NCI-H345 treated with DMSO at 0.1 percent for 48 hours (cell line): ENCODE results near the gene CNOT9.
"Not testable (repeated sequence)": the region's sequence is repeated elsewhere in the genome, so short reads cannot be mapped to it uniquely, and the experiment has no call there.

ENCODE experiments used
- DNase-seq: peaks from one replicate; lab custom pipeline; 2025; ENCODE audit not compliant: unreplicated experiment; lab: John Stamatoyannopoulos, UW

Gene CNOT9, protein sequence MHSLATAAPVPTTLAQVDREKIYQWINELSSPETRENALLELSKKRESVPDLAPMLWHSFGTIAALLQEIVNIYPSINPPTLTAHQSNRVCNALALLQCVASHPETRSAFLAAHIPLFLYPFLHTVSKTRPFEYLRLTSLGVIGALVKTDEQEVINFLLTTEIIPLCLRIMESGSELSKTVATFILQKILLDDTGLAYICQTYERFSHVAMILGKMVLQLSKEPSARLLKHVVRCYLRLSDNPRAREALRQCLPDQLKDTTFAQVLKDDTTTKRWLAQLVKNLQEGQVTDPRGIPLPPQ

DNA sequence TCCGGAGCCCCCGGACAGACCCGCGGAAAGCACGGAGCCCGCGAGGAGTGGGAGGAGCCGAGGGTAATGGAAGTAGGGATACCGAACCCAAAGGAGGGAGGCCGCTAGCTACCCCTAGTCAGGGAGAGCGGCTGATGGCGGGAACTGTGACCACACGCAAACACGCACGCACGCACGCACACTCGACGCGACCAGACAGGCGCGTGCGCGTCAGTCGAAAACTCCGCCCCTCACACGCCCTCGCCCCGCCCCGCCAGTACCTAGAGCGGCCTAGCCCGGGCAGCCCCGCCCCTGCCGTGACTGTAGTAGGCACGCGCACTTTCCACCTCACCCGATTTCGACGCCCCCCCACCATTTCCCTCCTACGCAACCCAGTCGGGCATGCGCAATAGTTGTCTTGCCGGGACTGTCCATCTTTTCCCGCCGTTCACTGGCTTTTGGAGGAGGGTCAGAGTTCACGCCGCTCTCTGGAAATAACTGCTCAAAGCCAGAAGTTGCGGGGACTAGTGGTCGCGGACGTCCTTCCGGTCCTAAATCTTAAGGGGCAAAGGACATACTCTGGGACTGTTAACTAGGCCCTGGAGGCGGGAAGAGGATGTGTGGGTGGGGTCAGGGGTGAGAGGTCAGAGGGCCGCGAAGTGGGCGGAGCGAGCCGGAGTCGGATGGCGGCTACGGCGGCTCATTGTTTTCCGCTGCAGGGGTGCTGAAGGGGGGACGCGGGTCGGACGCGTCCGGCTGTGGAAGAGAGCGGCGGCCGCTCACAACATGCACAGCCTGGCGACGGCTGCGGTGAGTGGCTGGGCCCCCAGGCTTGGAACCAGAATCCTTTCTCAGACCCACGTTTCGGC, at the start of gene CNOT9, which contains the start of gene USP37:
Gene CNOT9, plus strand, starts transcription at position 650 of the 848 bp plus-strand sequence. Its CDS starts 116 bp downstream, at position 766.
Gene USP37, minus strand, starts transcription at position 162 of the 848 bp plus-strand sequence. CDS start 9,698 bp downstream, outside the sequence.
- peak; percentile 96 for DNase-seq

DNA sequence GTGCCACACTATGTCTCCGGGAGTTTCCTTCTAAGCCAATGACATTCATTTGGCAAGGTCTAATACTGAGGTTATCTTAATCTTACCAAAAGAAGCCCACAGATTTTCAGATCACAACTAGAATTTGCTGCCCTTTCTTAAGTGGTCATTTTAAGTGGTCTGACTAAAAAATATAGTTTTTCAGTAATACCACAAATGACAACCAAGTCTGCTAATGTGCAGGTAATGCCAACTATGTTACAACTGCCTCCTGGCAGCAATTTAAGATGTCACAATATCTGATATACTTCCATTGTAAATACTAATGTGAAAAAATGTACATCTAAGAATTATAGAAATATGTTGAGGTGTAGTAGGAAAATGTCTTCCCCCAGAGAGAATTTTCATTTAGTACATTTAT, 49.8 kb upstream of the CNOT9 start:
- DNase-seq: no peak

DNA sequence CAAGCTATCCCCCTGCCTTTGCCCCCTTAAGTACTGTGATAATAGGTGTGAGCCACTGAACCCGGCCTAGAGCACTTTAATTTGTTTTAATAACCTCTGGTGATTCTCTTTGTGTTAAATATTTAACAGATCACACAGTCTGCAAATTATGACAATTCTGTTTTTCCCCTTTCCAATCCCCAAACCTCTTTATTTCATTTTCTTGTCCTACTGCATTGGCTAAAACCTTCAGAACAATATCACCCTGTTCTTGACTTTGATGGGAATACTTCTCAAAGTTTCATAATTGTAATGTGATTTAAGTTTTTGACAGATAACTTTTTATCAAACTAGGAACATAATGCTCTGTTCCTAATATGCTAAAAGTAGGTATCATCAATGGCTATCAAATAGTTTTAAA, 45.0 kb upstream of the CNOT9 start:
- DNase-seq: no peak

DNA sequence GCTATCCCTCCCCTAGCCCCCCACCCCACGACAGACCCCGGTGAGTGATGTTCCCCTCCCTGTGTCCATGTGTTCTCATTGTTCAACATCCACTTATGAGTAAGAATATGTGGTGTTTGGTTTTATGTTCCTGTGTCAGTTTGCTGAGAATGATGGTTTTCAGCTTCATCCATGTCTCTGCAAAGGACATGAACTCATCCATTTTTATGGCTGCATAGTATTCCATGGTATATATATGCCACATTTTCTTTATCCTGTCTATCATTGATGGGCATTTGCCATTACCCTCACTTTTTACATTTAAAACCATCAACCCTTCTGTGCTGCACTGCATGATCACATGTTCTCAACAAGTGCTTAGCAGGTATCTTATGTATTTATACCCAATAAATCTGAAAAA, 40.2 kb upstream of the CNOT9 start:
- DNase-seq: not testable (repeated sequence)

DNA sequence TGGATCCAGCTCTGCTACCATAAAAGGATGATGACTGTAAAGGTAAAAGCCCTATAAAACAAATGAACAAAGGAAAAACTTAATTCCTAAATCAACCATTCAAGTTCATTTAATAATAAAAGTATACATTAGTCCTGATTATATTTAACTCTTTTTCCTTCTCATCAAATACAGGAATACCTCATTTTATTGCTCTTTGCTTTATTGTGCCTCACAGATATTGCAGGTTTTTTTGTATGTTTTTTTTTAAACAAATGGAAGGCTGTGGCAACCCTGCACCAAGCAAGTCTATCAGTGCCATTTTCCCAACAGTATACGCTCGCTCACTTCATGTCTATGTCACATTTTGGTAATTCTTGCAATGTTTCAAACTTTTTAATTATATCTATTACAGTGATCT, 38.6 kb upstream of the CNOT9 start:
- no peak for DNase-seq

DNA sequence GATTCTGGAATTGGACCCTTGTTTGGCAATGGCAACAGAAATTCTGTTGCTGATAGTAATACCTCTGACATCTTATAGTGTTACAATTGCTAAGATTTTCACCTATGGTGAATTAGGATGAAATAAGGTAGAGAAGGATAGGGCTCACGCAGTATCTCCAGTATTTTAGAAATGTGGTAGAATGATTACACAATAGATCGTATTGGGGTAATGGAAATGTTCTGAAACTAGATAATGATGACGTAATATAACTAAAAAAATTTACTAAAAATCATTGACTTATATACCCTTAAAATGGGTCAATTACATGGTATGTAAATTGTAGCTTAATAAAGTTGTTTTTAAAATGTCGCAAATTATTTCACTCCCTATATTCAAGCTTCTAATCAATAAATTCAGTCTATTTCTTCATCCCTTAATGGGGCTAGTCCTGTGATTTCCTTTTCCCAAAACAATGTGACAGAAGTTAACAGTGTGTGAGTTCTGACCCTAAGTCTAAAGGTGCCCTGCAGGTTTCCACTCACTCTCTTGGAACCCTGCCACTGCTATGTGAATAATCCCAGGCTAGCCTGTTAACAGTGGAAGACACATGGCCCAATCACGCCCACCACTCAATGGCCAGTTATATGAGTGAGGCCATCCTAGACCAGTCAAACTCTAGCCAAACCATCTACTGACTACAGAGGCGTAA, 31.7 kb upstream of the CNOT9 start:
- DNase-seq: no peak

DNA sequence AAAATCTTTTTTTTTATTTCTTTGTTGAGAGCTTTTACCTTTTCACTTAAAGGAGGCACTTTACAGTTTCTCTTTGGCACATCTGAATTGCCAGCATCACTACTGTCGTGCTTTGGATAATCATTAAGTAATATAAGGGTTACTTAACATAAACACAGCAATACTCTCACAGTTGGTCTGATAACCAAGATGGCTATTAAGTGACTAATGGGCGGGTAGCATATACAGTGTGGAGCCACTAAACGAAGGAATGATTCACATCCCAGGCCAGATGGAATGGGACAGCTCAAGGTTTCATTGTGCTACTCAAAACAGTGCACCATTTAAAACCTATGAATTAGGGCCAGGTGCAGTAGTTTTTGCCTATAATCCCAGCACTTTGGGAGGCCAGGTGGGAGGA, 28.6 kb upstream of the CNOT9 start:
- no peak for DNase-seq

DNA sequence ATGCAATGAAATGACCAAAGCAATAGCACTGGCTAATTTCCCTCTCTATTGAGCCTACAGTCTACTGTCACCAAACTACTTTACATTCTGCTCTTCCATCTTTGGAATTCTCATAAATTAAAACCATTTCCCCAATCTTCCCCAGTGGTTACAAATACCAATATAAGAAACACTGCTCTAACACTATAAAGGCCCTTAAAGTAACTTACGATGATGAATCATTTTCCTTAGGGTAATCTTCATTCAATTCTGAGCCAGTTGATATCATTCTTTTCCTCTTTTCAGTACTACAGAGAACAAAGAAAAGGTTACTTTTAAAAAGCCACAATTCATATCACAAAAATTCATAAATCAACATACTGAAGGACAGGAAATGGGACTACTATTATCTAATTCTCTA, 22.6 kb upstream of the CNOT9 start:
- DNase-seq: no peak

DNA sequence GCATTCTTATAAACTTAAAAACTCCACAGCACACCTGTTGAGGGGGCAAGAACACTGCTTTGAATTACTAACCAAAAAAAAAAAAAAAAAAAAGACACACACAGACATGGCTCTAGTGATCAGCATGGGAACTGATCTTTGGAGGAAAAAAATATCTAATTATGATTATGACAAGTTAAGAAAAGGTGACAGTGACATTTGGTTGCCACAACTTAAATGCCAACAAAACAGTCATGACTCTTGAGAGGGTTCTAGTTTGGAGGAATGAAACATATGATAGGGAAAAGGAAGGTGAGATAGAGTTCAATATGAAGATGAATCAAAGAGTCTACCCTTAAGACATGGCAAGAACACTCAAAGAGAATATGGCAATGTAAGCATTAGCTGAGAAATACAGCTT, 21.1 kb upstream of the CNOT9 start:
- no peak for DNase-seq

DNA sequence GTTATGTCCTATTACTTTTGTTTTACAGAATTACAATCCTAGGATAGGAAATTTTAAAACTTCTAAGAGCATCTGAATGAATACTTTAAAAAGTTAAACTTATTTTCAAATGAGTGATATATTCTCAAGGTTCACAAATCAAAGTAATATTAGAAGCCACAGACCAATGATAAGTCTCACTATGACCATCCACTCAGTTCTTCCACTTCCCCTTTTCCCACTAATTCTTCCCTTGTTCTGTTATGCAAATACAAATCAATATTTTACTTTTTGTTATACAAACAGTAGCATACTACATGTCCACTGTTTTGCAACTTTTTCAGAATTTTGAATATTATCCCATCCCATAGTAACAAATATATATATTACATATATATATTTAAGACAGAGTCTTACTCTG, 20.7 kb upstream of the CNOT9 start:
- no peak for DNase-seq

DNA sequence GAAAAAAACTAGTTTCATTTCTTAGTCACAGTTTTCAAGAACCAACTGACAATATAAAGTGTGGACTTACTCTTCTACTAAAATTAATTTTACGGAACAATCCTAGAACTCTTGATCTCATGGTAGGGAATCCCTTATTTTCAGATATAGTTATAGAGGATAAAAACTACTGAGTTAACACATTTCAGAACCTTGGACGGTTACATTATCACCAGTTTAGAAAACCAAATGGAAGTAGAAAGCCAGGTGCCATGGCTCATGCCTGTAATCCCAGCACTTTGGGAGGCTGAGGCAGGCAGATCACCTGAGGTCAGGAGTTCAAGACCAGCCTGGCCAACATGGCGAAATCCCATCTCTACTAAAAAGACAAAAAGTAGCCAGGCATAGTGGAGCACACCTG, 14.4 kb upstream of the CNOT9 start:
- not testable (repeated sequence) for DNase-seq

DNA sequence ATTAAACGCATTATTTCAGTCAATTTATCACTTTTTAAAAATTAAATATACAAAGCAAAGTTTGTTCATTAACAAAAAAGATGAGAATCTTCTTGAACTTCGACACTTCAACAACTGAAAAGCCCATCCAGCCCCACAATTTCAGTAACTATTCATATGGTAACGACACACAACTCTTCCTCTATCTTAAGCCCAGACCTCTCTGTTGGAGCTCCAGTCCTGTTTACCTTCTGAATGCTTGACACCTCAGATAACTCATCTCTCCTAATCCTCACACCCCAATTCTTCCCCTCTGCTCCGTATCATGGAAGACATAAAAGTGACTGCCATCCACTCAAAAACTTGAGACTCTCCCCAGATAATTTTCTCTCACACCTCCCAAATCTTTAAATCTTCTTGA, 13.1 kb upstream of the CNOT9 start:
- no peak for DNase-seq

DNA sequence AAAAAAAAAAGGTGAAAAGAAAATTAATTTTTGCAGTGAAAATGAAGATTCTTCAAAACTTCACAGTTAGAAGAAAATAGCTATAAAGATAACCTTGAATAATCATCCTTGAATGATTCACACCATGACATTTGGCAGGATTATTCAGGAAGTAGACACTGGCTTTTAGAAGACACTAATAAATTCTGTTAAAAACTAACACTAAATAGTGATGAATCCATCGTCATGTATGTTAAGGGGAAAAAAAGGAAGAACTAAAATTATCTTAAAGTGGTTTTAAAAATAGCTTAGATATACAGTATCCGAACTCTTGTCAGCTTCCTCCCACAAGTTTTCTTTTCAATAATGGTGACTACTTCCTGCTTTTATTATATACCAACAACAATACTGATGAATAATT, 10.7 kb upstream of the CNOT9 start:
- no peak for DNase-seq

DNA sequence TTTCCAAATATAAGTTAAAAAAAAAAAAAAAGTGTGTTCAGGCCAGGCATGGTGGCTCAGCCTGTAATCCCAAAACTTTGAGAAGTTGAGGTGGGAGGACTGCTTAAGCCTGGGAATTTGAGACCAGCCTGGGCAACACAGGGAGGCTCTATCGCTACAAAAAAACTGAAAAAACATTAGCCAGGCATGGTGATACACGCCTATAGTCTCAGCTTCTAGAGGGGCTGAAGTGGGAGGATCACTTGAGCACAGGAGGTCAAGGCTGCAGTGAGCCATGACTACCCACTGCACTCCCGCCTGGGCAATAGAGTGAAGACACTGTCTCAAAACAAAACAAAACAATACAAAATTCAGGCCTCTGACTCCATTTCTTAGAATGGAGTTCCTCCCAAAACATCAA, 9.7 kb upstream of the CNOT9 start:
- no peak for DNase-seq

DNA sequence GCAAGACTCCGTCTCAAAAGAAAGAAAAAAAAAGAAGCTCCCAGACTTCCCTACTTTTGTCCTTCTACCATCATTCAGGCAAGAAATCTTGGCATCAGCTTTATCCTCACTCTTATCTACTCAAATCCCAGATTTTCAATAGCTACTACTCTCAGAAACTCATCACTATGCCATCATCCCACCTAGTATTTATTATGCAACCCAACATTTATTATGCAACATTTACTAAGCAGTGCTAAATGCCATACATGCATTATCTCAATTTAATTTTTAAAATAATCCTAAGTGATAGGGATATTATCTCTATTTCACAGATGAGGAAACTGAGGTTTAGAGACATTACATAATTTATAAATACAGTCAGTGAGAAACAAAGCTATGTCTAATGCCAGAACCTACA, 4.6 kb upstream of the CNOT9 start:
- no peak for DNase-seq

DNA sequence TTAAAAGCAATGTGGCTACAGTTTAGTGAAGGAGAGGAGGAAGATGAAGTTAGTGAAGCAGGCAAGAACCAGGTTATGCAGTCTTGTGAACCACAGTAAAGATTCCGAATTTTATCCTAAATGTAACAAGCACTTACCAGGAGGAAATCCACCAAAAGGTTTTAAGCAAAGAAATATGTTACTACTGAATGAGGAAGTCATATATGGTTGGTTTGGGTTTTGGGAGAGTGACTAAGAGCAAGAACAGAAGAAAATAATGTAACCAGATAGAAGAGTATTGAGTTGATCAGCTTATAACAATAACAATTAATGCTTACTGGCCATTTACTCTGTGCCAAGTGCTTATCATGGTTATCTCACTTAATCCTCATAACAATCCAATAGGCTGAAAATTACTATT, 2.3 kb upstream of the CNOT9 start:
- DNase-seq: no peak

DNA sequence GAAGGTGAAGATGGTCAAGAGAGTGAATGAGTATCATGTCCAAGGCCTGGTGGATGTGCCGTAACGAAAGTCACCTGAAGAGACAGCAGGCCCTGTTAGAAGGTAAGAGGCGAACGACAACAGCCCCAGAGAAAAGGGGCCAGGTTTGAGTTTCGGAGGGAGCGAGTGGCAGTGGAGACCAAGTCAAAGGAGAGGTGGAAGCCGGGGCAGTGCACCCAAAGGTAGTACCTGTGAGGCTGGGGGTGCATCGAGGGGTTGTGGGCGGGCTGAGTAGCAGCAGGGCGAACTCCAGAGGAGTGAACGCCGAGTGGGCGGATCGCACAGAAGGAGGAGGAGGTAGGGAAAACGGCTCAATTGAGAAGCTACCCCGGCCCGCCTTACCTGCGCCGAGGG, 846 bp upstream of the CNOT9 start:
- DNase-seq: peak; percentile 60

DNA sequence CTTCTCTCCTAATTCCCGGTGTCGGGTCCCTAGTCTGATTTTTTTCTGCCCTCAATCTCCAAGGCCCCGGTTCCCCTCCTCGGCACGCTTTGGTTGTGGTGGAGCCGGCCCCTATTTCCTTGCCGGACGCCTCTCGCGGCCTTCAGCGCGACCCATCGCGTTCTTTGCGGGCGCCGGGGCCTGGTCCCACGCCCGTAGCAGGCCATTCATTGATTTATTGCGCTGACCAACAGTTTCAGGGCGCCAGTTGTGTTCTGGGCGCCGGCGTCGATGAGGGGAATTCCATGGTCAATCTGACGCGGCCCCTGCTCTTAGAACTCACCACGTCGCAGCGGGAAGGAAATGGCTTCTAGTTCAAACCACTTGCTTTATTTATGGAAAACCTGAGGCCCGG, 396 bp downstream of the CNOT9 start:
- DNase-seq: no peak

DNA sequence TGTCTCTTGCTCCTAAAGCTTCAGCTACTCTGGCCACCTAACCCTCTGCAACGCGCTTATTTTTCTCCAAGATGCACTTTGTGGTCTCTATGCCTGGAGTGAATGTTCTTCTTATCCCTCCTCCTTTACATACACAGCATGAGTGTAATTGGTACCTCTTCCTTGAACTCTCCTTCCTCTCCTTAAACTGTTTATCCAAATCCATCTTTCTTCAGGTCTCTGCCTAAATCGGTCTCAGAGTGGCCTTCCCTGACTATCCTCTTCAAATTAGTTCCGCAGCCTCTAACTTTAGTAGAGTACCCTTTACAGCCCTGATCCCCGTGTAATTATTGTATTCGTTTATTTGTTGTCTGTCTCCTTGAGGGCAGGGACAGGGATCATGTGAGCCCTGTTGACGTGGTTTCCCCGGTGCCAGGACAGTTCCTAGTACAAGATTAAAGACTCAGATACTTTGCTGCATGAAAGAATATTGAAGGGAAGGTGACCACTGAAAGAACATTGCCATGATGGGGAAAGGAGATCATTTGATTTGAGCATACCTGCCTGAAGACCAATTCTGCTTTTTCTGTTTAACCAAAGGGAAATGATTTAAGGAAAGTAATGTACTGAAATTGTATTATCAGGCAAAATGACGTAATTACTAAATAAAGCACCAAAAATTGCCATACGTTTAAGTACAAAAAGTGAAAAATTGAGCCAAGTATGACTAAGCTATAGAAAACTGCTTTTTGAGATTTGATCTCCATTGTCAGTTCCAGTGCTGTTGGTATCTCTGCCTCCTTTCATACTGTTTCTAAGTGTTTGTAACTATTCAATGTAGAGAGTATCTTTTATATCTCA, 1.2 kb downstream of the CNOT9 start:
- no peak for DNase-seq

DNA sequence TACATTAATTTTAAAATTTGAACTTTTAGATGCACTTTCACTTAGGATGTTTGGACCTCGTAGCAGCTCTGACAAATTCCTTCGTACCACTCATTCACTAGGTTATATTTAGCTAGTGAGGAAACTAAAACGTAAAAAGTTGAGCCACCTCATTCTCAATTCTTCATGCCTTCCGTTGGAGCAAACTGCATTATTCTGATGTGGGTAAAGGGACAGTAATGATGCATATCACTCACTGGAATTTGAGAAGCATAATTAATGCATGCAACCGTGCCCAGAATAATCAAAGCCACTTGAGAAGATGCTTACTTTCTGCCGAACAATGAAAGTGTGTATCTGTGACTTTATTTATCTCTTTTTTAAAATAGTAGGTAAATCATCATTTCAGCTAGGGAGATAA, 2.2 kb downstream of the CNOT9 start:
- DNase-seq: no peak

DNA sequence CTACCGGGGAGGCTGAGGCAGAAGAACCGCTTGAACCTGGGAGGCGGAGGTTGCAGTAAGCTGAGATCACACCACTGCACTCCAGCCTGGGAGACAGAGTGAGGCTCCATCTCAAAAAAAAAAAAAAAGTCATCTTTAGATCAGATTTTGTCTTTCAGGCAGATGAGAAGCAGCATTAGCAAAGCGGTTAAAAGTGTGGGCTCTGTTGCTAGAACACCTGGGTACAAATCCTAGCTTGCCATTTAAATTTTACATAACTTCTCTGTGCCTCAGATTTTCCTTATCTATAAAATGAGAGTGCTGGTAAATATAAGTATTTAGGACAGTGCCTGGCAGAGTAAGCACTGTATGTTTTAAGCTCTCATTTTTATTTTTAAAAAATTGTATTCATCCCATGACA, 8.2 kb downstream of the CNOT9 start:
- no peak for DNase-seq
